Stomach (tissue), 4 donors: ENCODE measurements around the gene LMCD1.

Experiments
- POLR2A ChIP-seq, 4 donors: fragments of 450-650 bp; IDR thresholded peaks; one replicate each; pipeline ENCODE4 v1.6.1; 2016; ENCODE audit warnings: antibody characterized with exemption in 4 of 4, control low read depth in 2 of 4, mild to moderate bottlenecking in 1 of 4, moderate library complexity in 1 of 4
- TF ChIP-seq, protein P1 (sequence below), 7 experiments: fragments of 450-650 bp in 4 of 7; fragments of 200-600 bp in 3 of 7; sonication (generic) in 3 of 7; IDR thresholded peaks; one replicate each; pipeline ENCODE4 v1.5.1; 2016 to 2019; ENCODE audit warnings: antibody characterized with exemption in 7 of 7, control low read depth in 2 of 7, mild to moderate bottlenecking in 1 of 7

GRCh38 chr3:8563146-8563545 lies 61.5 kb downstream of the LMCD1 start:
- TF ChIP-seq, protein P1, sequence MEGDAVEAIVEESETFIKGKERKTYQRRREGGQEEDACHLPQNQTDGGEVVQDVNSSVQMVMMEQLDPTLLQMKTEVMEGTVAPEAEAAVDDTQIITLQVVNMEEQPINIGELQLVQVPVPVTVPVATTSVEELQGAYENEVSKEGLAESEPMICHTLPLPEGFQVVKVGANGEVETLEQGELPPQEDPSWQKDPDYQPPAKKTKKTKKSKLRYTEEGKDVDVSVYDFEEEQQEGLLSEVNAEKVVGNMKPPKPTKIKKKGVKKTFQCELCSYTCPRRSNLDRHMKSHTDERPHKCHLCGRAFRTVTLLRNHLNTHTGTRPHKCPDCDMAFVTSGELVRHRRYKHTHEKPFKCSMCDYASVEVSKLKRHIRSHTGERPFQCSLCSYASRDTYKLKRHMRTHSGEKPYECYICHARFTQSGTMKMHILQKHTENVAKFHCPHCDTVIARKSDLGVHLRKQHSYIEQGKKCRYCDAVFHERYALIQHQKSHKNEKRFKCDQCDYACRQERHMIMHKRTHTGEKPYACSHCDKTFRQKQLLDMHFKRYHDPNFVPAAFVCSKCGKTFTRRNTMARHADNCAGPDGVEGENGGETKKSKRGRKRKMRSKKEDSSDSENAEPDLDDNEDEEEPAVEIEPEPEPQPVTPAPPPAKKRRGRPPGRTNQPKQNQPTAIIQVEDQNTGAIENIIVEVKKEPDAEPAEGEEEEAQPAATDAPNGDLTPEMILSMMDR (IDR thresholded peaks at IDR 0.05): no peak
- no peak for TF ChIP-seq POLR2A (IDR thresholded peaks at IDR 0.05)
